Panc1 (cell line): ENCODE results near the gene NELL2.

Experiments
- CTCF ChIP-seq: fragments of 450-650 bp; IDR thresholded peaks from 2 replicates; pipeline ENCODE4 v1.5.1; 2017; ENCODE audit warnings: mild to moderate bottlenecking
- POLR2AphosphoS5 ChIP-seq: IDR thresholded peaks from 2 replicates; pipeline ENCODE4 v1.6.1; 2012; ENCODE audit warnings: mild to moderate bottlenecking, low read depth, low read length, moderate library complexity
- REST ChIP-seq, 2 experiments: IDR thresholded peaks; 2 replicates each; pipeline ENCODE4 v1.6.1; 2011 to 2012; ENCODE audit warnings: low read depth in 2 of 2, control low read depth in 1 of 2, low read length in 1 of 2, mild to moderate bottlenecking in 1 of 2, moderate library complexity in 1 of 2; ENCODE audit not compliant: insufficient read depth in 1 of 2
- SIN3A ChIP-seq: IDR thresholded peaks from 2 replicates; pipeline ENCODE4 v1.6.1; 2012; ENCODE audit warnings: low read depth, mild to moderate bottlenecking, low read length, moderate library complexity, borderline replicate concordance; ENCODE audit not compliant: insufficient read depth
- TCF7L2 ChIP-seq: IDR thresholded peaks from 2 replicates; pipeline ENCODE4 v1.6.1; 2011; ENCODE audit warnings: mild to moderate bottlenecking, low read depth, low read length, inconsistent platforms

GRCh38 chr12:44464180-44464579 is 411.9 kb downstream of the NELL2 start:
- TF ChIP-seq CTCF (no peak), REST (IDR thresholded peaks at IDR 0.05; ENCODE audit: insufficient read depth in 1 of 2, low read depth in 2 of 2, low read length in 1 of 2) (no peak), POLR2AphosphoS5 (no peak), SIN3A (no peak), TCF7L2 (no peak)
